ENCODE measurements around the gene RUVBL1. TPM values are rescaled to one million over a fixed set of nuclear protein-coding genes. Genes with fewer than 3 reads are reported as not detected.

The RUVBL1 gene
- total and polyA plus RNA-seq, 4 donors = 13.3 to 23.1 (median 13.9) TPM

- Histone ChIP-seq H3K36me3 (ENCODE audit: control insufficient read depth in 4 of 4, insufficient read depth in 3 of 4, low read depth in 1 of 4, low read length in 3 of 4) (peaks cover 0 to 5% (median under 1%) of the 10 kb centered on the region in 4 donors), H3K9ac (ENCODE audit: low read depth in 1 of 2, low read length in 2 of 2) (no peak overlapping the region), H3K27me3 (ENCODE audit: control insufficient read depth in 4 of 4, insufficient read depth in 4 of 4, low read length in 3 of 4) (no peaks in the 10 kb centered on the region), H3K4me3 (ENCODE audit: low read depth in 1 of 3, low read length in 3 of 3) (no peak overlapping the region), H3K27ac (ENCODE audit: low read depth in 1 of 2, low read length in 2 of 2) (no peak overlapping the region), H3K4me1 (ENCODE audit: control insufficient read depth in 4 of 4, insufficient read depth in 4 of 4, low read length in 3 of 4) (peaks cover 0 to 1% (median 0%) of the 10 kb centered on the region in 4 donors), H3K9me3 (ENCODE audit: control insufficient read depth in 4 of 4, low read length in 3 of 4) (no peaks in the 10 kb centered on the region)
- DNase-seq (ENCODE audit: low spot score) = no peak
- TF ChIP-seq ATF3 (IDR thresholded peaks at IDR 0.05) (no peak), EGR1 (IDR thresholded peaks at IDR 0.05; ENCODE audit: low read depth in 2 of 2) (no peak), REST (IDR thresholded peaks at IDR 0.05) (no peak), MAX (IDR thresholded peaks at IDR 0.05) (no peak), SP1 (IDR thresholded peaks at IDR 0.05) (no peak), GABPA (IDR thresholded peaks at IDR 0.05 in 1 of 2, conservative IDR thresholded peaks at IDR 0.05 in 1 of 2) (no peak), HNF4G (IDR thresholded peaks at IDR 0.05) (no peak), FOXA1 (IDR thresholded peaks at IDR 0.05) (no peak), RXRA (IDR thresholded peaks at IDR 0.05) (no peak), ZBTB33 (IDR thresholded peaks at IDR 0.05) (no peak), HNF4A (conservative IDR thresholded peaks at IDR 0.05) (no peak), FOXA2 (IDR thresholded peaks at IDR 0.05) (no peak), CTCF (IDR thresholded peaks at IDR 0.05; ENCODE audit: low read depth, low read length, missing input control) (no peak), NR2F2 (IDR thresholded peaks at IDR 0.05) (no peak), RAD21 (IDR thresholded peaks at IDR 0.05) (no peak), JUND (IDR thresholded peaks at IDR 0.05) (no peak), YY1 (IDR thresholded peaks at IDR 0.05) (no peak), TAF1 (conservative IDR thresholded peaks at IDR 0.05) (no peak)
- 97% methylated on average over 14 of the region's 14 CpGs for WGBS
Measured at GRCh38 chr3:128146201-128146600, 22.6 kb upstream of the RUVBL1 start.

Data from liver (tissue), 9 donors.